HG03139 (cell line): ENCODE measurements around the gene MAGOH.
"Not testable (repeated sequence)": the region's sequence is repeated elsewhere in the genome, so short reads cannot be mapped to it uniquely, and the experiment has no call there.

ENCODE experiments used
- ATAC-seq: cut with Tn5 transposase; IDR thresholded peaks from one replicate; pipeline ENCODE4 v1.9.1; 2021; ENCODE audit not compliant: unreplicated experiment

MAGOH gene

DNA sequence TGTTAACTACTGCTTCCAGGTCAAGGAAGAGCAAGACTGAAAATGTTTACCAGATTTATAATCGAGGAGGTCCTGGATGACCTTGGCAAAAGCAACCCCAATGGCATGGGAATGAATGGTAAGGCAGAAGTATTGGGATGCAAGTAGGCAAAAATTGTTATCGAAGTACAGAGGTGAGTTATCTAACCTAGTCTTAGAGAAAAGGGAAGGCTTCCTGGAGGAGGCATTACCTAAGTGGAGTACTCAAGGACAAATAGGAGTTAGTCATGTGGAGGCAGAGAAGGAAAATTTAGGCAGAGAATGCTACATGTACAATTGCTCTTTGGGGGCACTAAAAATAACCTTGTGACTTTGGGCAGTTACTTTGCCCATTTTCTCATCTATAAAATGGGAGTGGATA, 3.5 kb upstream of the MAGOH start:
- ATAC-seq, result no peak

DNA sequence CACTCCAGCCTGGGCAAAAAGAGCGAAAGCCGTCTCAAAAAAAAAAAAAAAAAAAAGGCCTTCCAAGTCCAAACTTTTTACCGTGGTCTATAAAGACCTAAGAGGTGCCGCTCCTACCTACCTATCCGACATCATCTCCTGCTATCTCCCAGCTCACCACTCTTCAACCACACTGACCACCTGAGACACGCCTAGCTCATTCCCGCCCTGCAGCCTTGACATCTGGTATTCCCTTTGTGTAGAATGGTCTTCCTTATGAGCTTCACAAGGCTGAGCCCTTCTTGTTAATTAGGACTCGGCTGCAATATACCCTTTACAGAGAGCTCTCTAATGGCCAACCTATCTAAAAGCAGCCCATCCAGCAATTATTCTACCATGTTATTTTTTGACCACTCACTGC, 680 bp downstream of the MAGOH start:
- no peak for ATAC-seq

DNA sequence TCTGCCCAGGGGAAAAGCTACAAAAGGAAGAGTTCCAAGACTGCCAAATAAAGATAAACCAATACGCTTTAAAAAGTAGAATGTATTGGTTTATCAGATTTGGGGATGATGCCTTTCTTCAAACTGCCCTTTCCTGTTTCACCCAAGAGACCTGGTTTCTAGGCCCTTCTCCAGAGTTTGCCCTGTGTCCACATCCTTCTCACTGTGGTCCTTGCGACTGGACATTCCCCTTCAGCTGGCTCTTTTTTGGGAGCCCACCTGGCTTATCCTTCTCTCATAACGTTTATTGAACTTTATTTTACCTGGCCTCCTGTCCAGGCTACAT, 17.4 kb downstream of the MAGOH start:
- ATAC-seq, result no peak

DNA sequence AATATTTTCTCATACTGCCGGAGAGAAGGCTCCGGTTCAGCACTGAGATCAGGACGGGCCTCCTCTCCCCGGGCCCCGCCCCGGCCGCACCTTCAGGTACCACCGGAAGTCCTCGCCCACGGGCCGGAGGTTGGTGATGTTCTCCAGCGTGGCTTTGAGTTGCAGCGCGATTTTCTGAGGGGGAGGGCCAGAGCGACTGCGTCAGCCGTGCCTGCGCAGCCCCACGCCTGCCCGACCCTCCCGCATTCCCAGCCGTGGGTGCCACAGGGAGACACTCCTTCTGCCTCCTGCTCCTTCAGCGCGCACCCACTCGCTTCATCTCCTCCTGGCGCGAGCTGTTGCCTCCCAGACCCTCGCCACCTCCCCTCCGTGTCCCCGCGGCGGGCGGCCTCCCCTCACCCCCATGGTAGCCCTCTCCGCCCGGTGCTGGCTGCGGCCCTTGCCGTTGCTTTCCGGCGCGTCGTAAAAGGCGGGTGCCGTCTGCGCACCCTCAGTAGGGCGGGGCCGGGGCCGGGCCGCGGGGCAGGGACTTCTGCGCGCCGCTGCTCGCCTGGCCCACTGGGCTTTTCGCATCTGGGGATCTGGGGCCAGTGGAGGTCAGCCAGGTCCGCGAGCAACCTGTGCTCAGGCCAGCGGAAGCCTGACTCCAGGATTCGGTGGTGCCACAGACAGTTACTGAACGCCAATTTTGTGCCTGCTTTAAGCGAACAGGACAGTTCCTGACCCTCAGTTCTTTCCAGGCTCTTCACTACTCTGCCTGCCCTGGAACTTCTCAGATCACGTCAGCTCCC, 18.0 kb downstream of the MAGOH start, which contains the start of gene CZIB:
Gene CZIB, minus strand, starts transcription at position 464 of the 791 bp plus-strand sequence. Its CDS starts 59 bp downstream, at position 405.
- ATAC-seq, result peak; percentile 91

DNA sequence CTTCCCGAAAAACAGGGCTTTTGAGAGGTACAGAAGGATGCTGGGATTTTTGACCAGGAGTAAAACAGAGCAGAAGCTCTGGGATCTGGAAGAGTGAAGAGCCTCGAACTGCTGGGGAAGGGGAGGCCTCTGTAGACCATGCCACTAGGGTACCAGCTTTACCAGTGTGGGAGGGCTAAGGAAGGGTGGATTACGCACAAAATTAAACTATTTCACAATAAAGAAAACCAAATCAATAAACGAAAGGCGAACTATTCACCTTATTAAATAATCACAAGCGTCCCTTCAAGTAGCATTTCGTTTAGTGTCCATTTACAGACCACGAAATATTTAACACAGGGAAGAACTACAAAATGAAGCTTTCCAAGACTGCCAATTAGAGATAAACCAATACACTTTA, 18.6 kb downstream of the MAGOH start:
- ATAC-seq, result no peak

DNA sequence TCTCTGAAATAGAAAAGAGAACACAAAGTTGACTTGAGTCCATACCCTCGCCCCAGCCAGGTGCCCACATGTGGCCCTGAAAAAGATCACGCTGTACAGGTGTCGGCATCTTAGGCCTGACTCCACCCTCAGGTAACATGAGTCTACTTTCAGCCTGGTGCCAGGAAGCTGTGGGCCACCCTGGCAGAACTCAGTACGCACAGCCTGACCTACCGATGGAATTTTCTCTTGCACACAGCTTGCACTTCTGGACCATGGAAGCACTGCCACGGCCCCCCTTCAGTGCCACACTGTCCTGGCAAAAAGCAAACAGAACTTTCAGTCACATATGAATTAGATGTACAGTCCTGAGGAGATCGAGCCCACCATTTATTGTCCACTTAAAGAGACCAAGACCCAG, 20.1 kb downstream of the MAGOH start:
- no peak for ATAC-seq

DNA sequence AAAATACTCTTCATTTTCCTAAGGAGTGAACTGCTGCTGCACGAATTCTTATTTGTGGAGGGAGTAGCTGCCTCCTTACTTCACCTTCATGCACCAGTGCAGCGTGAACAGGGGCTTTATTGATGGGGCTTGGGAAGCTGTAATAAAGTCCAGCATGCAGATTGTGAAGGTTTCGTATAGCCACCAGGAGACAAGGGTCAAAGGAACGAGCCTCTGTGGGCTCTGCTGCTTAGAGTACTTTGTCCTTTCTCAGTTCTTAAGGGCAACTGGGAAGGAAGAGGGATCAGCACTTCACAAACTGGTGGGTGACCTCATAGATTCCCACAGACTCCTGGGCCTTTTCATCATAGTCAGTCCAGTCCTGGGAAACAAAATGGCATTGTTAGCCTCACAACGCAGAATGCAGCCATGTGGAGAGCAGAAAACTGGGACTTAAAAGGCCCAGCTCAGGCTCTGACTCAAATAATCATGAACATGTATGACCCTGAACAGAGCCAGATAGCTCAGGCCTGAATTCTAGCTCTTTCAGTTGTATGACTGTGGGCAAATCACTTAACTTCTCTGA, 23.9 kb downstream of the MAGOH start:
- no peak for ATAC-seq

DNA sequence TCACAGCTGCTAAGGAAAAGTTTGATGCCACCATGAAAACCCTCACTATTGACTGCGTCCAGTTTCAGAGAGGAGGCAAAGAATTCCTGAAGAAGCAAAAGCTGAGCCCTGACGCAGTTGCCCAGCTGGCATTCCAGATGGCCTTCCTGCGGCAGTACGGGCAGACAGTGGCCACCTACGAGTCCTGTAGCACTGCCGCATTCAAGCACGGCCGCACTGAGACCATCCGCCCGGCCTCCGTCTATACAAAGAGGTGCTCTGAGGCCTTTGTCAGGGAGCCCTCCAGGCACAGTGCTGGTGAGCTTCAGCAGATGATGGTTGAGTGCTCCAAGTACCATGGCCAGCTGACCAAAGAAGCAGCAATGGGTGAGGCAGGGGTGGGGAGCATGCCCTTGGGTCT, 27.4 kb downstream of the MAGOH start:
- ATAC-seq, result no peak

DNA sequence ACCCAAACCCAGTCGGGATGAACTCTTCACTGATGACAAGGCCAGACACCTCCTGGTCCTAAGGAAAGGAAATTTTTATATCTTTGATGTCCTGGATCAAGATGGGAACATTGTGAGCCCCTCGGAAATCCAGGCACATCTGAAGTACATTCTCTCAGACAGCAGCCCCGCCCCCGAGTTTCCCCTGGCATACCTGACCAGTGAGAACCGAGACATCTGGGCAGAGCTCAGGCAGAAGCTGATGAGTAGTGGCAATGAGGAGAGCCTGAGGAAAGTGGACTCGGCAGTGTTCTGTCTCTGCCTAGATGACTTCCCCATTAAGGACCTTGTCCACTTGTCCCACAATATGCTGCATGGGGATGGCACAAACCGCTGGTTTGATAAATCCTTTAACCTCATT, 28.0 kb downstream of the MAGOH start:
- ATAC-seq, result no peak

DNA sequence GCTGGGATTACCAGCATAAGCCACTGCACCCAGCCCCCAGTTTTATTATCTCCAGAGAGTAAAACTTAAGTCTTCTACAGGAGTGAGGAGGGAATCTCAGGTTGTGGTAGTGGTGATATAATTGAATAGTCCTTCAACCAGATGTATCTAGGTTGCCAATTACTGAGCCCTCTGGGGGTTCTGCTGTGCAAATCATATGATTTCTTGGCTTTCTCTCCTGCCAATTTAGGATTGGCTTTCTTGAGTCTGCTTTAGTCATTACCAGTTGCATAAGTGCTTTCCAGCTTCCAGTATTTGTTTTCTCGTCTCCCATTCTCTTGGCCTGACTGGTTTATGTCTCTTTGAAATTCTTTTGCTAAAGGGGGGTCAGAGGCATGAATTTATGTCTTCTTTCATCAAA, 30.6 kb downstream of the MAGOH start:
- no peak for ATAC-seq

DNA sequence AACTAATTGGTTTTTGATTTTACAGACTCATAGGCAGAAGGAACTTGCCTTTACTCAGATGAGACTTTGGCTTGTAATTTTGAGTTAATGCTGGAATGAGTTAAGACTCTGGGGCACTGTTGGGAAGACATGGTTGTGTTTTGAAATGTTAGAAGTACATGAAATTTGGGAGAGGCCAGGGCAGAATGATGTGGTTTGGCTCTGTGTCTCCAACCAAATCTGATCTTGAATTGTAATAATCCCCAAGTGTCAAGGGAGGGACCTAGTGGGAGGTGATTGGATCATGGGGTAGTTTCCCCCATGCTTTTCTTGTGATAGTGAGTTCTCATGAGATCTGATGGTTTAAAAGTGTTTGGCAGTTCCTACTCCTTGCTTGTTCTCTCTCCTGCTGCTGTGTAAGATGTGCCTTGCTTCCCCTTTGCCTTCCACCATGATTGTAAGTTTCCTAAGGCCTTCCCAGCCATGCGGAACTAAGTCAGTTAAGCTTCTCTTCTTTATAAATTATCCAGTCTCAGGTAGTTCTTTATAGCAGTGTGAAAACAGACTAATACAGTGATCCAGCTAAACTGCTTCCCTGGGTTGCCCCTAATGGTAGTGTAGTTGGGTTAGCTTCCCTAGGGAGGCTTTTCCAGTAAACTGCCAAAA, 31.5 kb downstream of the MAGOH start:
- ATAC-seq, result no peak

DNA sequence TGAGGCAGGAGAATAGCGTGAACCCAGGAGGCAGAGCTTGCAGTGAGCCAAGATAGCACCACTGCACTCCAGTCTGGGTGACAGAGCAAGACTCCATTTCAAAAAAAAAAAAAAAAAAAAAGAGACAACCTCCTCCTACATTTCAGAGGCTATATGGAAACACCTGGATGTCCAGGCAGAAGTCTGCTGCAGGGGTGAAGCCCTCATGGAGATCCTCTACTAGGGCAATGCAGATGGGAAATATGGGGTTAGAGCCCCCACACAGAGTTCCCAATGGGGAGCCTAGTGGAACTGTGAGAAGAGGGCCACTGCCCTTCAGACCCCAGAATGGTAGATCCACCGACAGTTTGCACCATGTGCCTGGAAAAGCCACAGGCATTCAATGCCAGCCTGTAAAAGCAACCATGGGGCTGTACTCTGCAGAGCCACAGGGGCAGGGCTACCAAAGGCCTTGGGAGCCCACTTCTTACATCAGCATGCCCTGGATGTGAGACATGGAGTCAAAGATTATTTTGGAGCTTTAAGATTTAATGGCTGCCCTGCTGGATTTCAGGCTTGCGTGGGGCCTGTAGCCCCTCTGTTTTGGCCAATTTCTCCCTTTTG, 32.1 kb downstream of the MAGOH start:
- not testable (repeated sequence) for ATAC-seq

DNA sequence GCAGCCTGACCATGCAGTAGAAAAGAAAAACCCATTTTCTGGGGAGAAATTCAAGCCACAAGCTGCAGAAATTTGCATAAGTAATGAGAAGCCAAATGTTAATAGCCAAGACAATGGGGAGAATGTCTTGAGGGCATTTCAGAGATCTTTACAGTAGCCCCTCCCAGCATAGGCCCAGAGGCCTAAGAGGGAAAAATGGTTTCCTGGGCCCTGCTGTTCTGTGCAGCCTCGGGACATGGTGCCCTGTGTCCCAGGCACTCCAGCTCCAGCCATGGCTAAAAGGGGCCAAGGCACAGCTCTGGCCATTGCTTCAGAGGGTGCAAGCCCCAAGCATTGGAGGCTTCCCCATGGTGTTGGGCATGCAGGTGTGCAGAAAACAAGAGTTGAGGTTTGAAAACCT, 32.8 kb downstream of the MAGOH start:
- not testable (repeated sequence) for ATAC-seq

DNA sequence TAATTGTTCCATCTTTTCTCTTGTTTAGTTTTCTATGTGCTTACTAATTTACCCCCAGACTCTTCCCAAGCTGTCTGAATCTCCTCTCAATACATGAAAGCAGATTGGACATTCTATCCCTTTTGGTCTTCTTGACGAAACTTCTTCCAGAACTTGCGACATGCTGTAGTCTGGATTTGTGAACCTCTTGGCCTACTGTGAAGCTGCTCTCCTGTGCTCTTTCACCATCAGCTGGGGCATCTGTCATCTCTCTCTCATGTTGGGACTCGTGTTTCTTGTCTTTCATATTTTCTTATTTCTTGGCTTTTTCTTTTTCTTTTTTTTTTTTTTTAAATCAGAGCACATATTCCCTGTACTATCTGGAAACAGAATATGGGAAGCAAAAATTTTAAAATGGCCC, 34.9 kb downstream of the MAGOH start:
- ATAC-seq, result no peak

DNA sequence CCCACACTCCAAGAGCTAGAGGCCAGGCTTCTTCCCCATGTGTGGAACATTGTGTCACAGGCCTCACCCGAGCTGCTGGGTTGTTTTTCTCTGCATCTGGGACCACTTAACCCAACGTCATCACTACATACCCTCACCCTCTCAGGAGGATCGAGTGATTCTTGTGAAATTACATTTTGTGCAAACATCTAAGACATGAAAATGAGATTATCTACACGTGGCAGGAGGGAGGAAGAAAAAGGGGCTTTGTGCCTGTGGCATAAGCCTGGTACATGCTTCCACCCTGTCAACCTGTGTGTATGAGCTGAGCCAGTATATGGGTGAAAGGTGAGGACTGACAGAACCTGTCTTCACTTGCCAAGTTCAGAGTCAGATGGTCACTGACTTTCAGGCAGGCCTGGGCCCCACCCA, 40.1 kb downstream of the MAGOH start:
- ATAC-seq, result no peak

DNA sequence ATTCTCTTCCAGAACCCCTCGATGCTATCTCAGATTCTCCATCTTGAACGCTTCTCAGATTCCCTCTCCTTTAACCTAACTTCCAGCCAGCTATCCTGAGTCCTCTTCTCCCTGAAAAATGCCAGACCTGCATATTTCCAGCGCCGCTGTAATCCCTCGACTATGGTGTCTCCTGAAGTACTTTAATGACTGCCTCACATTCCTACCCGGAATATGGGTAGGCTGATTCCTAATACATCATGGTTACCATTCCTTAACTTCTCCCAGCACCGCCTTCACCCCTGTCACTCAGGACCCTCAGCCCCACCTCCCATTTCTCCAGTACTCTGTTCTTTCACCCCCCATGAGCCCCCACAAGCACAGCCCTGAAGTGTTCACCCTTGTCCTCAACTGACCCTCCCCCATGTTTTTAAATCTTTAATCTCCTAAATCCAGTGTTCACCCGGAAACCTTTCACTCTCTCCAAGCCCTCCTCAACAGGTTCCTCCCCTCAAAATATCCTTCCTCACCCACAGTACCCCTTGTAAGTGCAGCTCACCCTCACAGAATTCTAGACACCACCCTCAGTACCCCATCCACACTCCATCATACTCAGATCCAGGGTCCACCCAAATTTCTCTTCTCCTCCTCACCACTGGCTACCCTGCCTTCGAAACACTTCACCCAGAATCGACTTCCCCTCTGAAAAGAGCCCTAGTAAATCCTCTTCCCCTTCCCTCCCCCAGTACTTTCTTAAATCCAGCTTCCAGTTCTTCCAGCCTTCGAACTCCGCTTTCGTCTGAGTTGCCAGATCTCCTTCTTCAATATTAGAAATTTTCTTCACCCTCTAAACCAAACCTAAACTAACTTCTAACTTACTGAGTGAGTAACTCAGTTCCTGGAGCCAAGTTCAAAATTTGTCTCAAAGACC, 40.8 kb downstream of the MAGOH start:
- ATAC-seq, result no peak

DNA sequence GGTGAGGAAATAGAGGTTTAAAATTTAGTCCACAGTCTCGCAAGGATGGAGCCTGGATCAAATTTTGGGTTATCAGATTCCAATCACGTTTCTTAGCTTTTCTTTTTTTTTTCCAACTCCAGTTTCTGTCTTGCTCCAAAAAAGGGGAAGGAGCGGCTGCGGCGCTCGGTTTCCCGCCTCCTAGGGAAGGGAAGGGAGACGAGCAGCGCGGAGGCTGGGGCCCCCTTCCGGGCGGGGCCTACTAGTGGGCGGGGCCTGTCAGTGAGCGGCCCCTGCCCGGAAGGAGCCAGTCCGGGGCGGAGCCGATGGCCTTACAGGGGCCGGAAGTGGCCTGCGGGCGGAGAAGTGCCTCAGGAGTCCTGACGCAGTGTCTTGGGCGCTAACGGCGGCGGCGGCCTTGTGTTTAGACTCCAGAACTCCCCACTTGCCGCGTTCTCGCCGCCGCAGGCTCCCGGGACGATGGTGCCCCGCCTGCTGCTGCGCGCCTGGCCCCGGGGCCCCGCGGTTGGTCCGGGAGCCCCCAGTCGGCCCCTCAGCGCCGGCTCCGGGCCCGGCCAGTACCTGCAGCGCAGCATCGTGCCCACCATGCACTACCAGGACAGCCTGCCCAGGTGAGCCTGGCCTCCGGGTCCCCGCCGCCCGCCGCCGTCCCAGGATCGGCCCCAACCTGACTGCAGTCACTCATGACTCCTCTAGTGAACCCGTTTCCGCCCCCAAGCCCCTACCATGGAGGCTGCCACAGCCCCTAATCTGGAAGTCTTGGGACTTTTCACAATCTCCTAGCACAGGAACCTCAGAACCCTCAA, 41.6 kb downstream of the MAGOH start, which contains the start of gene CPT2:
Gene CPT2, plus strand, starts transcription at position 340 of the 806 bp plus-strand sequence. Its CDS starts 120 bp downstream, at position 460.
- peak; percentile 97 for ATAC-seq

DNA sequence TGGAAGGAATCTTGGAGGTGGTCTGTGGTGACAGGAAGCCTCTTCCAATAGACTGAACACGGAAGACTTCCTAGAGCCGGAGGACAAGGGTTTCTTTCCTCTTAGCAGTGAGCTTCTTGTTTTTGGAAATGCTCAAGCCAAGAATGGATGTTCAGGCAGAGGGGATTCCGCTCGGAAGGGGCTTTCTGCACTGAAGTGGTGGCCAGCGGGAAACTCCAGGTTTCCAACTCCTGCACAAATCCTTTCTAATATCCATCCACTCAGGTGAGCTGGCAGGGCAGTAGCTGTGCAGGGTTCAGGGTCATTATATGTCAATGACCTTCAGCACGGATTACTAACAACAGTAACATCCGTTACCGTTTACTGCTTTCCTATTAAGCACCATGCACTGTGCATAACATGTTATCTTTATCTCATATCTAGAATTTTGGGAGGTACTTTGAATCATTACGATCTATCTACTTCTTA, 42.3 kb downstream of the MAGOH start:
- no peak for ATAC-seq

DNA sequence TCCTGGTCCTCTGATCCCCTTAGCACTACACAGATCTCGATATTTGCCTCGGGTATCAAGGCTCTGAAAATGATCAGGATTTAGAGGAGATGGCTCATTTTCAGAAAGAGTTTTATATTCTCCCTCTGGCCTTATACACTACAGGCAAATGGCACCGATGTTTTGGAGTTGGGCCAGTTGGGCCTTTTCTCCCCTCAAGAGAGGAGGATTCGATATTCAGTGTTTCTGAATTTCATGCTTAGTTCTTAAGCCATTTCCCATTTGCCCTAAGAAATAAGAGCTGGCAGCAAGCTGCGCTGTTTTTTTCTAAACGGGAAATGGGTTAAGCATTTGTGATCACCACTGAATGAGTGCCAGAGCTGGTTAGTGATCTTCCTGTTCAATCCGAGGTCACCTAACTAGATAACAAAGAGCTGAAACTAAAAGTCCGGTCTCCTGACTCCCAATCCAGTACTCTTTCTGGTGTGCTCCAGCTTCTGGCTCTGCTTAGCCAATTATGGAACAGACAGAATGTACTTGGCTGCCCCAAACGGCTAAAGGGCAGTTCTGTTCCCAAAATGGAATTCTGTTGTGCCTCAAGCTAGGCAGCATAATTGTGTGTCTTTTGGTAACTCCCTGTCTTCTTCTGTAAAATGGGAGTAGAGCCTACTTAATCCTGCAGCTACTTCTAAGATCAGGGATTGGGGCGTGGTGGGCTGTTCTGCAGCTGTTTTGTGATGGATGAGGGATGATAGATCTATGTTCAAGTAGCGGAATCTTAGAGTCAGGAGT, 42.9 kb downstream of the MAGOH start:
- no peak for ATAC-seq
